Umbilical cord (tissue), 2 donors: ENCODE data around the gene DLG4. TPM values are rescaled to one million over a fixed set of nuclear protein-coding genes. Genes with fewer than 3 reads are reported as not detected.
"Not testable (repeated sequence)": the region's sequence is repeated elsewhere in the genome, so short reads cannot be mapped to it uniquely, and the experiment has no call there.

Experiments used
- DNase-seq: peaks from one replicate; pipeline ENCODE4 v3.0.0-alpha.2; 2015; ENCODE audit warnings: low spot score
- total RNA-seq: library from RNA; depleted of rRNA; stranded (reverse); fragments of >200 nt; gene quantifications from one replicate; pipeline ENCODE4 v1.2.3, GENCODE V29; 2014; ENCODE audit warnings: low replicate concordance; ENCODE audit not compliant: insufficient read depth

Gene DLG4
- total RNA-seq, 1 donor from 2014 or later = 18.3 TPM

DNA sequence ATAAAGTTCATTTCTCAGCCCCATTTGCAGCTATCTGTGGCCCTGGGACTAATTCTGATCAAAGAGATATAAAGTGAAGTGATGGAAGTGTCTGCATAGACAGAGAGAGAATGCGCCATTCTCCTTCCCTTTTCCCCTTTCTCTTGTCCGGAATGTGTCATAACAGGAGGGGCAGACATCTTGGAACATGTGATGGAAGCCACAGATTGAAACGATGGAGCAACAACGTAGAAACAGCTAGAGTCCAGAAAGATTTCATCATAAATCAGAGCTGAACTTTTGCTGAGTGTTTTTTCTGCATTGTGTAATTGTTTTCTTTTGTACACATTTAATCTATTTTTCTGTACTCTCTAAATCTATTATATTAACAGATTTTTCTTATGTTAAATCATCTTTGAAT is 51.8 kb downstream of the DLG4 start:
- no peak for DNase-seq

DNA sequence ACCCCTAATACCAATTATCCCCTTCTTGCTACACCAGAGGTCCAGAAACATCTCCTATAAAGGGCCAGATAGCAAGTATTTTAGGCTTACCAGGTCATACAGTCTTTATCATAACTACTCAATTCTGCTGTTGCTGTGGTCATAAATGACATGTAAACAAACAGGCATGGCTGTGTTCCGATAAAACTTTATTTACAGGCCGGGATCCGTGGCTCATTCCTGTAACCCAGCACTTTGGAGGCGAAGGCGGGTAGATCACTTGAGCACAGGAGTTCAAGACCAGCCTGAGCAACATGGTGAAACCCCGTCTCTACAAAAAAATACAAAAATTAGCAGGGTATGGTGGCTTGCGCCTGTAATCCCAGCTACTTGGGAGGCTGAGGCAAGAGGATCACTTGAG is 52.8 kb downstream of the DLG4 start:
- no peak for DNase-seq

DNA sequence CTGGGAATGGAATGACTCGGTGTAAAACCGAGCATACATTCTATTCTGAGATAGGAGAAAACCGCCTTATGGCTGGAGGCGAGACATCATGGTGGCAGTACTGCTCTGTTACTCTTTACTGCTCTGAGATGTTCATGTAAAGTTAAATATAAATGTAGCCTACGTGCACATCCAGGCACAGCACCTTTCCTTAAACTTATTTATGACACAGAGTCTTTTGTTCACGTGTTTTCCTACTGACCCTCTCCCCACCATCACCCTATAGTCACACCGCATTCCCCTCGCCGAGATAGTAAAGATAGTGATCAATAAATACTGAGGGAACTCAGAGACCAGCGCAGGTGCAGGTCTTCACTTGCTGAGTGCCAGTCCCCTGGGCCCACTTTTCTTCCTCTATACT is 60.1 kb downstream of the DLG4 start:
- DNase-seq = not testable (repeated sequence)

DNA sequence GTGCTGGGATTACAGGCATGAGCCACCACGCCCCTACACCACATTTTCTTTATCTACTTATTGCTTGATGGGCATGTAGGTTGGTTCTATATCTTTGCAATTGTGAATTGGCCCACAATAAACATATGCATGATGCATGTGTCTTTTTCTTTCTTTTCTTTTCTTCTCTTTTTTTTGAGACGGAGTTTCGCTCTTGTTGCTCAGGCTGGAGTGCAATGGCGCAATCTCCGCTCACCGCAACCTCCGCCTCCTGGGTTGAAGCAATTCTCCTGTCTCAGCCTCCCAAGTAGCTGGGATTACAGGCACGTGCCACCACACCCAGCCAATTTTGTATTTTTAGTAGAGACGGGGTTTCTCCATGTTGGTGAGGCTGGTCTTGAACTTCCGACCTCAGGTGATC is 61.2 kb downstream of the DLG4 start:
- DNase-seq = not testable (repeated sequence)

DNA sequence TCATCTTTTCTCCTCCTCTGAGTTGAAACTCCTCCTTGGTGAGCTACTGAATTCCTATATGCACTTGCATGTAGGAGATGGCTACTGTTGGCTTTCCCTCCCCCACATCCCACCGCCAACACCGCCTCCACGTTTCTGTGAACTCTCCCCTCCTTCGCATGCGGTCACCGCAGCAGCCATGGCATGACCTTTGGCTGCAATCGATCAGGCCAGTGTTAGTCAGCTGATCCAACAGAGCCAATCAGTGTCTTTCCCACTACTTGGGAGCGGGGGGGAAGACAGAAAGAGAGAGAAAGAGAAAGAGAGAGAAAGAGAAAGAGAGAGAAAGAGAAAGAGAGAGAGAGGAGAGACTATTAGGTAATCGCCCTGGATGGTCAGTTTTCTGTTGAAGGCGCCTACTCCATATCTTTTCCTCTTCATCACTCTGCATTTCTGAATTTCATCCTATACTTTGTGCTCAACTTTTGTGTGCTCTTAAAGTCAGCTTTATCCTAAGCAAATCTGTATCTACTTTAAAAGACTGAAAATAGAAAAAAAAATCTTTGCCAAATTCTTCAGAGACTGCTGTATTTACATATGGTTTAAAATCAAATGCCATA is 63.2 kb downstream of the DLG4 start:
- no peak for DNase-seq

DNA sequence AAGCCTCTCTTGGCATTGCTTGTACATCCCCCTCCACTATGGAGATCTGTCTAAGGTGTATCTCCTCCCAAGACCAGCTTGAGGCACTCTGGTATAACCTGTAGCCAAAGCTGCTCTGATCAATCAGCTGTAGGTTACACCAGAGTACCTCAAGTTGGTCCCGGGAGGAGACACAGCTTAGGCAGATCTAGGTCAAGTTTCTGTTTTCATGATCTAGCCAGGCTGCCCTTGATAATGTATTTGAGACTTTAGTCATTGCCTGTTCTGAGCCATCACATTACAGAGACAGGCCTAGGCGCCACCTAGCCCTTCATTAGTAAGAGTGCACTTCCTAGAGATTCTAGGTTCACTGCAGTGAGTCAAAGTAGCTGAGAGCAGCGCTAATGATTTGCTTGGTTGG is 71.9 kb downstream of the DLG4 start:
- no peak for DNase-seq

DNA sequence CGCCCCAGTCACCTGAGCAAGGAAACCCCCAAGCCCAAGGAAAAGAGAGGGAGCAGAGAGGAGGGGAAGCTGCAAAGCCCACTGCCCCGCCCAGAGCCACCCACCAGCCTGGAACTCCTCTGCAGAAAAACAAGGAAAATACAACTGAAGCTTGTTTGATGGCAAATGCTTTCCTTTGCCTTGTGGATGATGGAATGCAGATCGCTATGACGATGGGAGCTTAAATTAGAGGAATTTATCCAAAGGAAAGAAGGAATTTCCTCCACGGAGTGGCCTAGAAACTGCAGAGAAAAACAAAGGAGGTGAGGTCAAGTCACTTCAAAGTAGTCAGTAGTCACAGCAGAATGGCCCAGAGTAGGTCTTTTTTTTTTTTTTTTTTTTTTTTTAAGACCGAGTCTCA is 73.5 kb downstream of the DLG4 start:
- peak; percentile 59 for DNase-seq

DNA sequence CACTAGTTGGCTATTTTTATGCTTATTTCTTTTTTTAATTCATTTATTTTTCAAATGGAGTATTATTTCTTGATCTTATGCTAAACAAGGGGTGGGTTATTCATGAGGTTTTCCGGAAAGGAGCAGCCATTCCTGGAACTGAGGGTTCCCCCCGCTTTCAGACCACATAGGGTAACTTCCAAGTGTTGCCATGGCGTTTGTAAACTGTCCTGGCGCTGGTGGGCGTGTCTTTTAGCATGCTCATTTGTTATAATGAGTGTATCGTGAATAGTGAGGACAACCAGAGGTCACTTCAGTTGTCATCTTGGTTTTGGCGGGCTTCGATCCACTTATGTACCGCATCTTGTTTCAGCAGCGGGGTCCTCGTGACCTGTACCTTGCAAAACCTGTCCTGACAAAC is 75.4 kb downstream of the DLG4 start:
- no peak for DNase-seq

DNA sequence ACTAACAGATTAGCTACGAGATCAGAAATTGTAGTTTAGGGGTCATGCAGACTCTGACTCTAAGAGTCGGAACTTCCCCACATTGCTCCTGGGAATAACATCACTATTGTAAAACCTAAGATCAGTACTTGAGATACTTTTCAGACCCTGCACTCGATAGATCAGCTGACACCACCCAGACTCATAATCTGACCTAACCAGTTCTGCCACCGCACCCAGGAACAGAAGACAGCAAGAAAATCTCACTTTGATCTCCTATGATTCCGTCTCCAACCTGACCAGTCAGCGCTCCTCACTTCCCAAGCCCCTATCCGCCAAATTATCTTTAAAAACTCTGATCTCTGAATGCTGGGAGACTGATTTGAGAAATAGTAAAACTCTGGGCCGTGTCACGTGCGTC is 77.8 kb downstream of the DLG4 start:
- peak; percentile 66 for DNase-seq

DNA sequence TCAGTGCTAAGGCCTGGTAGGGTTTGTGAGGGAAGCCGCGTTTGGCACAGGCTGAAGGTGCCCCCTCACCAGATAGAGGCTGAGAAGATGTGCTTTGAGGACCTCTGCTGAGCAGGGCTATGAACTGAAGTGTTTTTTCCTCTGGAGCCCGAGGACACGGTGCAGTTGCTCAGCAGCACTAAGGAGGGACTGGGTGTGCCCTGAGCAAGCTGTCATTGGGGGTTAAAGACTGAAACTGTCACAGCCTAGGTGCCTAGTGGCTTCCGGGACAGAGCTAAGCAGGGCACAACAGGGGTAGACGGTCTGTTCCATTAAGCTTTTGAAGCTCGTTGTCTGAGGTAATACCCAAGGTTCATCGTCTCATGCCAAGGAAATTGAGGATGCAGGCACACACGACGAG is 80.2 kb downstream of the DLG4 start:
- no peak for DNase-seq

DNA sequence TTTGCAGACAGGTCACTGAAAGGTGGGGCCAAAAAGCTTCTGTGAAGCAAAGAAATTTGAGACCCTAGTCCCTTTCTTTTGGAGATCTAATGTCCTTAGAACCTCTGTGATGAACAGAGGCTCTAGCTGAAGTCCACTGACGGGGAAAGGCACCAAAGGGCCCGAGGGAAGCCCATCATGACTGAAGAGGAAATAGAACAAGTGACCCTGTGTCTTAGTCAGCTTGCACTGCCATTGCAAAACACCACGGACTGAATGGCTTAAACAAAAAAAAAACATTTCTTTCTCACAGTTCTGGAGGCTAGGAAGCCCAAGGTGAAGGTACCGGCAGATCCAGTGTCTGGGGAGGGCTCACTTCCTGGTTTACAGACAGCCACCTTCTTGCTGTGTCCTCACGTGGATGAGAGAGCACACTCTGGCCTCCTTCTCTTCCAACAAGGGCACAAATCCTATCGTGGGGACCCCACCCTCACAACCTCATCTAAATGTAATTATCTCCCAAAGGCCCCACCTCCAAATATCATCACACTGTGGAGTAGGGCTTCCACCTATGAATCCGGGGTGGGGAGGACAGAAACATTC is 80.7 kb downstream of the DLG4 start:
- no peak for DNase-seq

DNA sequence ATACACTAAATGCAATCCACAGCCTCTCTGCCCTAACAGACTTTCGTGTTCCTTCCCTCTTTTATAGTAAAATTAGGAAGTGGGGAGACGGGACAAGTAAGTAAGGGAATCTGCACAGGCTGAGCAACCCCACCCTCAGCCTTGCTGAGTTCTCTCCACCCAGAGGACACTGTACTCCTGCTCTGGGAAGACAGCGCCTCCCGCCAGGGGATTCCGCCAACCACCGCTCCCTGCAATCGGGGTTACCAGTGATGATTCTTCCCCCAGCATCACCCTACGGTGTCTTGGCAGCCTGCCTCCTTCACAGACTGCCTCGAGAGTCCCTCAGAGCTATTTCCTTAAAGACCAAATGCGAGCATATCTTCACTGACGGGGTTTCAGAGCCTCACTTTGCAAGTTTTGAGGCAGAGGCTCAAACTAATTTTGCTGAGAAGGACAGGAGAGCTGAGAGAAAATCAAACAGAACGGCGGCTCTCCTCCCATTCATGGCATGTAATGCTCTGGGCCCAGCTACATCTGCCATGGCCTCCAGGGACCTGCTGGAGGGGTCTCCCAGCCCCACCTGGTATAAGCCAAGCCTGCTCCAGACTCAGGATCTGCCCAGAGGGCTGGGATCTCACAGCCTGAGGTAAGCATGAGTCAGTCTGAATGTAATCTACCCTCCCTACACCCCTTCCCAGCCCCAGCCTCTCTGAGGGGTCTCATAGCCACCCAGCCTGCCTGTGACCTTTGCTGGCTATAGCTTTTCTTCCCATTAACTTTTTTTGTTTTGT is 82.3 kb downstream of the DLG4 start:
- peak; percentile 74 for DNase-seq

Other genes starting within 250 kb of the DLG4 start
- gene ALOX12, start 223.8 kb downstream of the DLG4 start, total RNA-seq = not detected
- gene RNASEK, start 207.2 kb downstream of the DLG4 start, total RNA-seq = 12.8 TPM
- gene BCL6B, start 196.8 kb downstream of the DLG4 start, total RNA-seq = 35.2 TPM
- gene SLC16A13, start 183.8 kb downstream of the DLG4 start, total RNA-seq = not detected
- 2.9 TPM for gene SLC16A11, start 175.7 kb downstream of the DLG4 start, total RNA-seq
- not detected for gene CLEC10A, start 139.6 kb downstream of the DLG4 start, total RNA-seq
- not detected for gene ASGR2, start 105.0 kb downstream of the DLG4 start, total RNA-seq
- gene ASGR1, start 40.5 kb downstream of the DLG4 start, total RNA-seq = 1.2 TPM
- 147 TPM for gene ACADVL, start 102 bp upstream of the DLG4 start, total RNA-seq
- 64.8 TPM for gene DVL2, start 14.7 kb upstream of the DLG4 start, total RNA-seq
- gene PHF23, start 19.6 kb upstream of the DLG4 start, total RNA-seq = 29.1 TPM
- 240 TPM for gene GABARAP, start 22.6 kb upstream of the DLG4 start, total RNA-seq
- gene CTDNEP1, start 31.9 kb upstream of the DLG4 start, total RNA-seq = 15.4 TPM
- 13.7 TPM for gene ELP5, start 32.4 kb upstream of the DLG4 start, total RNA-seq
- 14.2 TPM for gene CLDN7, start 42.6 kb upstream of the DLG4 start, total RNA-seq
- 7.7 TPM for gene SLC2A4, start 61.9 kb upstream of the DLG4 start, total RNA-seq
- 0.96 TPM for gene YBX2, start 74.8 kb upstream of the DLG4 start, total RNA-seq
- gene EIF5A, start 87.8 kb upstream of the DLG4 start, total RNA-seq = 136 TPM
- 20.5 TPM for gene GPS2, start 95.5 kb upstream of the DLG4 start, total RNA-seq
- gene NEURL4, start 109.5 kb upstream of the DLG4 start, total RNA-seq = 35.6 TPM
- gene ACAP1, start 116.7 kb upstream of the DLG4 start, total RNA-seq = 5.3 TPM
- 18.3 TPM for gene KCTD11, start 132.3 kb upstream of the DLG4 start, total RNA-seq
- not detected for gene TMEM95, start 135.3 kb upstream of the DLG4 start, total RNA-seq
- gene TNK1, start 161.3 kb upstream of the DLG4 start, total RNA-seq = 12.8 TPM
- gene PLSCR3, start 174.7 kb upstream of the DLG4 start, total RNA-seq = 21.9 TPM
- gene TMEM256, start 184.3 kb upstream of the DLG4 start, total RNA-seq = 89.3 TPM
- 4.8 TPM for gene NLGN2, start 188.0 kb upstream of the DLG4 start, total RNA-seq
- gene SPEM1, start 200.5 kb upstream of the DLG4 start, total RNA-seq = not detected
- gene SPEM2, start 205.8 kb upstream of the DLG4 start, total RNA-seq = not detected
- 0.96 TPM for gene SPEM3, start 209.0 kb upstream of the DLG4 start, total RNA-seq
- 1.9 TPM for gene TMEM102, start 215.6 kb upstream of the DLG4 start, total RNA-seq
- gene FGF11, start 219.7 kb upstream of the DLG4 start, total RNA-seq = 12.8 TPM
- gene CHRNB1, start 225.2 kb upstream of the DLG4 start, total RNA-seq = 8.9 TPM